Measurements from ENCODE around the gene NR2E1.

Gene NR2E1

DNA sequence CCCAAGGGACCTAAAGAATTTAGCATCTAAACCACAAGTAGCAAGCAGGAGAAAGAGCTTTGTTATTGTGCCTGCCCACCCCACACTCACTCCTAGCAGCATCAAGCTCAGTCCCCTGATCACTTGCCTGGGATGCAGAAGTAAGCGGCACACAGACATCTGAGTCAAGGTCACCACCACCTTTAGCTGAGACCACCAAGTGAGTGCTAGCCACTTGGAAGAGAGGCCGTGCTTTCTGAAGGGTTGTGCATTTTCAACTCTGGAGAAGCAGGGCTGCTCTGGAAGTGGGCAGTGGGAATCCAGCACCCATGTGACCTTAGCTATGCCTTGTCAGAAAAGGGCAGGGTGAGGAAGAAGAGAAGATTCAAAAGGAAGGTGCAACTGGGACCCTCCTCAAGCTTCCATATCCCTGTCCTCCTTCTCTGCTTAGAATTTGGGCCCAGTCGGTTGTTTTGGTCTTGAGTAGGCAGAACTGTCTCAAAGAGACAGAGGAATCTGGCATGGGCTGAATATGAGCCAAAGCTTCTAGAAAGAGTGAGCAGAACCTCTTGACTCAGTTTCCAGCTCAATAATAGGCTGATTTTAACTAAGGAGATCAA, 6.2 kb downstream of the NR2E1 start:
- DNase-seq (ENCODE audit: low read depth): no peak

DNA sequence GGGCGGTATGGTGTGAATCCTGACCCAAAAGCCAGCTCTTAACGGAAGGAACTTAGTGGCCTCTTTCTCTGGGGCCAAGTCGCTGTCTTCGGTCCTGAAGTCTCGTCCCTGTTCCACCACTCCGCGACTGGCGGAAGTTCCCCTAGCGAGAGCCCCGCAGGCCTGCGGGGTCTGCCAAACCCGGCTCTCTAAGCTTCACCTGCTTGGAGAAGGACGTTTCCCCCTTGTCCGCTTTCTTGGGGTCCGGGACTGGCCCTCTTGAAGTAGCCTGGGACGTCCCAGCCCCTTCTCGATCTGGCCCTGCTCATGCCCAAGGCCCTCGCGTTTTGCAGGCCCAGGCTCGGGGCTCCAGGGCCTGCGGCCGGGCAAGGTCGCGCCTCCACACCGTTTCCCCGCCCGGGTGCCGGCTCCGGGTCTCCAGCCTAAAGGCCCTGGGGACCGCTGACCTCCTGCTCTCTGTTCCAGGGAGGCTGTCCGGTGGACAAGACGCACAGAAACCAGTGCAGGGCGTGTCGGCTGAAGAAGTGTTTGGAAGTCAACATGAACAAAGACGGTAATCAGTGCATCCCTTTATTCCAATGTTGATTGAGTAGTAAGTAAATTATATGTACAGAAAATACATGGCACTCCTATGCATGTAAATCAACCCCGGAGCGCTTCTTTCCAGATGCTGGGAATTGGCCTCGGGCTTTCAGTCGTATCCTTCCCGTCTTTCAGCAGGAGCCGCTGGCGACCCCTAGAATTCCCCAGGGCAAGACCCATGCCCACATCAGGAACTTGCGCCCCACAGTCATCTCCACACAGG, 8.8 kb downstream of the NR2E1 start:
- no peak for DNase-seq (ENCODE audit: low read depth)

DNA sequence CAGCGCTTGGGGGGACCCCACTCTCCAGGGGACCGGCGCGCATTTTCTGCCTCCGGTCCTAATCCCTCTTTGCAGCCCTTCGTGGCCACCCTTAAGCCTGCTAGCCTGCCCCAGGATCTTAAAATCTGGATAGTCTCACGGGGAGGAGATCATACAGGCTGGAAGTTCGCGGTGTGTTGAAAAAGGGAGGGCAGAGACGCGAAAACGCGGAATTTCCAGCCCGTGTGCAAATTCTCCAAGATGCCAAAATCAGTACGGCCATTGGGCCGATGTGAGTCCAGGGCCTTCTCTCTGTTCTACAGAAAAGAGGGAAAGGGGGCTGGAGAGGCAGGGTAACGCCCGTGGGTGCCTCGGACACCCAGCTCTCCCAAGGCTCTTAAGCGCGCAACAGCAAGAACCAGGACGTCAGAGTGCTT, 9.4 kb downstream of the NR2E1 start:
- DNase-seq (ENCODE audit: low read depth): no peak

DNA sequence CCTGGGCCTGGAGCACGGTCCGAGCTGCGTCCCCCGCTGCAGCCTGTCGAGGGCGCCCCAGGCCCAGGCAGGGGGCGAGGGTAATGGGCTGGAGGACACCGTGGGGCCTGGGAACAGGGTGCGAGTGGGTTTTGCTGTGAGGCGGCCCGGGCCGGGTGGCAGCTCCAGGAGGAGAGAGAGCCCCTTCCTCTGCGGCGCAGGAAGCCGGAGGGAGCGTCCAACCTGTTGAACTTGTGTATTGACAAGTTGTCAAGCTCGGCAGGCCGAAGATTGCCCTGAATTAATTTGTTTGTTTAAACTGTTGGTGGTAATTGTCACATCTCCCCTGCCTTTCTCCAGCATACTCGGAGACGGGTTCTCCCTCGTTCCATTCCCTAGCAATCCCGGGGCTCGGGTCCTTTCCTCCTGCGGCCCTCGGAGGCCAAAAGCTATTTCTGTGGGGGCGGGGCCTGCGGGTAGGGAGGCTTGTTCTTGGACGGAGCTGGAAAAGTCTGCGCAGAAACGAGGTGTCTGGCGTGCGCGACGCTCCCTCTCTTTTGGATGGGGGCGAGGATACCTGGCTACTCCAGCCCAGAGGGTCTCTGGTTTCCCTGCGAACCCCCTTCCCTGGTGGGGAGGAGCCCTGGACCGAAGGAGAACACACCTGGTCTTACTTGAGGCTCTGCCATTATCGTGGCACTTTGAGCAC, 9.9 kb downstream of the NR2E1 start:
- no peak for DNase-seq (ENCODE audit: low read depth)

GRCh38 chr6:108176281-108177089, 10.7 kb downstream of the NR2E1 start:
- DNase-seq (ENCODE audit: low read depth): no peak

DNA sequence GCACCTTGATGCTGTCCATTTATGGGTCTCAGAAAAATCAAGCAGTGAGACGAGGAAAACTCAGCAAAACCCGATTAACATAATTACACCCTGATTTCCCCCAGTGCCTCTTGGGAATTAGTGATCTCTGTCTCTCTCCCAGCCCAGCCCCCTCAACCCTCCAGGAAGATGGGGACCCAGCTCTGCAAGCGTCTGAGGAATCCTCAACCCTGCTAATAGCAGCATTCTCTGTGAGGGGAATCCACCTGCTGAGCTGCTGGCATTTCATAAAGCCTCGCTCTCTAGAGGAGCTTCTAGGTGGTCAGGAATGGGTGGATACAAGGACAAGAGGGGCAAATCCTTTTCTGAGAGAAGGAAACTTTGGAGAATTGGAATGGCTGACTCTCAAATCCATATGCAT, 13.9 kb downstream of the NR2E1 start:
- no peak for DNase-seq (ENCODE audit: low read depth)

GRCh38 chr6:108180266-108180665, 14.4 kb downstream of the NR2E1 start:
- no peak for DNase-seq (ENCODE audit: low read depth)

DNA sequence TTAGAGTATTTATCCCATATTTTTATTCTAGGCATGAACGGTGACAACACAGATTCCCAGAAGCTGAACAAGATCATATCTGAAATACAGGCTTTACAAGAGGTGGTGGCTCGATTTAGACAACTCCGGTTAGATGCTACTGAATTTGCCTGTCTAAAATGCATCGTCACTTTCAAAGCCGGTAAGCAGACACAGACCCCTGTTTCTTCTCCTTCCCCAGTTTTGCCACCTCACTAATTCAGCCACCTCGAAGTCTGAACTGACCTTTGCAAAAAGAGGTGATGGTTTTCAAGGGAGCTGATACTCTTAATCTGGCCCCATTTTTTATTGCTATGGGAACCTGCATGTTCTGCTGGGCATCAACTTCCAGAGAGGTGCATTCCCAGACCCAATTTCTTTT, 15.0 kb downstream of the NR2E1 start:
- DNase-seq (ENCODE audit: low read depth): no peak

DNA sequence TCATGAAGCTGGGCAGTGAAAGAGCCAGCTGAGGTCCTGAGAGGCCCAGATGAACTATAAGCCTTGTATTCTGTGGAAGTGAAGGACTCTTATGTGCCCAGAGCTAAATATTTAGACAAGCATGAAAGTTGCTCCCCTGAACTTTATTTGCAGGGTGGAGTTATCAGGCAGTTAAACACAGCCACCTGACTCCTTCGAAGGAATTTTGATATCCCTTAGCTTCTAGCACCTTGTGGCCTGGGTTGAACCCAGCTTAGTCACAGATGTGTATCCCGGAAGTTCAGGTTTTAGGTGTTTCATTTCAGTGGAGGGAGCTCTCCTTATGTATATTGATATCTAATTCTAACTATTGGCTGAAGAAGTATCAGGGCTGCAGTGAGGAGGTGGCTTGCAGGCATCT, 20.4 kb downstream of the NR2E1 start:
- no peak for DNase-seq (ENCODE audit: low read depth)

- no peak for DNase-seq (ENCODE audit: low read depth)
Measured at GRCh38 chr6:108187519-108187918, 21.7 kb downstream of the NR2E1 start.

DNA sequence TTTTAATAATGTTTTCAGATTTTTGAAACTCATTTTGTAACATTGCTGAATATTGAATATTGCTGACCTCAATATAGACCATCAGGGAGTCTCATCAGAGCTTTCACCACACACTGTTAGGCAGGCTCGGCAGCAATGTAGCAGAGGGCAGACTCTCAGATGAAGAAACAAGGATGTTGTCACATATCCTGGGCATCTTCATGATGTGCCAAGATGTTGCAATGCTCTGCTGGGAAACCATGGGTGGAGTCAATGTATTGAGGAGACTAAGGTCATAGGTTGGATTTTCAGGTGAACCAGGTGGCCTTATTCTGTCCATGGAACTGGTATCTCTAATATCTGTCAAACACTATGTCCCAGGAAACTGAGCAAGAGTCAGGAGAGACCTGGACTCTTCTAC, 27.3 kb downstream of the NR2E1 start:
- no peak for DNase-seq (ENCODE audit: low read depth)

DNA sequence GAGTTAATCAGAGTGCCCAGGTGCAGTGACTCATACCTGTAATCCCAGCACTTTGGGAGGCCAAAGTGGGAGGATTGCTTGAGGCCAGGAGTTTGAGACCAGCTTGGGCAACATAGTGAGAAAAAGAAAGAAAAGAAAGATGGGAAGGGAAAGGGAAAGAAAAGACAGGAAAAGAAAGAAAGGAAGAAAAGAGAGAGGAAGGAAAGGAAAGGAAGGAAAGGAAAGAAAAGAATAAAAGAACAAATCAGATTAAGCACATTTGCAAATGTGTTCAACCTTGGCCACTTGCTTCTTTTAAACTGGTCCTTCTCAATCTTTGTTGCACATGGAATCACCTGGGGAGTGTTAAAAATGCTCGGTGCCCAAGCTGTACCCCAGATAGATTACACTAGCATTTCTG, 28.0 kb downstream of the NR2E1 start:
- no peak for DNase-seq (ENCODE audit: low read depth)

DNA sequence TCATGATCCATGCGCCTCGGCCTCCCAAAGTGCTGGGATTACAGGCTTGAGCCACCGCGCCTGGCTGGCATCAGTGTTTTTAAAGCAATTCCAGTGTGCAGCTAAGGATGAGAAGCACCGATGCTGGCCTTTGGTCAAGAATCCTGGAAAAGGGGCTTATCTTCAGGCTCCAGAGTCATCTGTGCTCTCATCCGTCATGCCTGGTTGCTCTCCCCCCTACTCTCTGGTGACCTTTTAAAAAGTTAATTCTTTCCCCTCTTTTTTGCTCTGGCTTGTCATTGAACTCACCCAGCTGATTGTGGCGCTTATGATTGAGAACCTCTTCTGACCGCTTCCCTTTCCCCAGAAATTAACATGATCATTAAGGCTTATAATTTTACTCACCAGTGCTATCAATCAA, 28.7 kb downstream of the NR2E1 start:
- DNase-seq (ENCODE audit: low read depth): no peak

GRCh38 chr6:108195209-108195608, 29.4 kb downstream of the NR2E1 start:
- no peak for DNase-seq (ENCODE audit: low read depth)

GRCh38 chr6:108198761-108199498, 33.1 kb downstream of the NR2E1 start:
- DNase-seq (ENCODE audit: low read depth): no peak

- no peak for DNase-seq (ENCODE audit: low read depth)
Measured at GRCh38 chr6:108200186-108200585, 34.4 kb downstream of the NR2E1 start.

- no peak for DNase-seq (ENCODE audit: low read depth)
Measured at GRCh38 chr6:108200631-108201030, 34.8 kb downstream of the NR2E1 start.

GRCh38 chr6:108203189-108204112, 37.6 kb downstream of the NR2E1 start:
- no peak for DNase-seq (ENCODE audit: low read depth)

DNA sequence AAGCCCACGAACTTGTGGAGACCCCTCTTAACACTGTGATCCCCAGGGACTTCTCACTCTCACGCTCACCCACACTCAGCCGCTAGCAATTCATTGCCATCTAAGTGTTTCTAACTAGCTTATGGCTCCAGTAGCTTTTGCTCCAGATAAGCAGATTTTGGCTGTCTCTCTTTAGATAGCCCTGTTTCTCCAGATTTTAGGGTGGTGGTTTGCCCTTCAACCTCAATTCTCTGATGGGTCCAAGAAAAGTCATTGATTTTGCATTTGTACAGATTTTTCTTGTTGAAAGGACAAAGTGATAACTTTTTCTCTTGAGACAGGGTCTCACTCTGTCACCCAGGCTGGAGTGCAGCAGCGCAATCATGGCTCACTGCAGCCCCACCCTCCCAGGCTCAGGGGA, 41.2 kb downstream of the NR2E1 start:
- DNase-seq (ENCODE audit: low read depth): no peak

DNA sequence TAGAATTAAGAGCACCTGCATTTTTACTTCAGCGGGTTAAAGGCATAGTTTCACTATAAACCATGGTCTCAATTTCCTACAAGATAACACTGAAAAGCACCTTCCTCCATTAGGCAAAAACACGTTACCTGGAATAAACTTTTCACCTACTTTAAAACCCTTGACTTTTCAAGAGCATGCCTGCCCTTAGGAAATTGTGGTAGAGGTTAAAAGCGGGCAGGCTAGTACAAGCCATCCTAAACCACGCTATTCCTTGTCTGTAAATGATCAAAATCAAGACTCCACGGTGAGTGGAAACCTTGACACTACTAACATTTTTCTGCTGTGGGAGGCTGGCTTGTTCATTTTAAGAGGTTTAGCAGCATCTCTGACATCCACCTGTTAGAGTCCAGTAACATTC, 43.9 kb downstream of the NR2E1 start:
- no peak for DNase-seq (ENCODE audit: low read depth)

DNA sequence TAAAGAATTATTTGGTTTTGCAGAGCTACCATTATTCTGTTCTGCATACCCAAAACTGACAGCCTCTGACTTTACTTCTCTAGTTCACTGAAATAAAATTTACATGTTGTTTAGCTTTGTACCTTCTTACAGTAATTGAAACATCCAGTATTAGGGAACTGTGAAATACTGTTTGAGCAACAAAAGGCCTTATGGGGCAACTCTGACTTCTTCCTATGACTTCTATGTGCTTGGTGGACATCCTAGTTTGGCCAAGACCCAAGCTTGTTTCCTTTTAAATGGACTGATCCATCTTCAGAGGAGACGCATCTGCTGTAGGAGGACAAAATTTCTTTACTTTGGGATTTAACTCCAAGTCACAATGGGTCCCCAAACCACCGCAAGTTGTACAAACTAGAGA, 44.7 kb downstream of the NR2E1 start:
- DNase-seq (ENCODE audit: low read depth): no peak
